HEK293 (cell line): ENCODE results near the gene SLC25A11.

Source experiments
- GFI1B ChIP-seq: fragments of 450-650 bp; formaldehyde crosslinking; IDR thresholded peaks from 2 replicates; pipeline ENCODE4 v1.5.1; 2016; ENCODE audit warnings: missing biosample characterization, missing genetic modification characterization
- GLI4 ChIP-seq: fragments of 450-650 bp; formaldehyde crosslinking; IDR thresholded peaks from 2 replicates; pipeline ENCODE4 v1.5.1; 2016; ENCODE audit warnings: missing biosample characterization, missing genetic modification characterization
- KLF16 ChIP-seq: fragments of 450-650 bp; formaldehyde crosslinking; IDR thresholded peaks from 2 replicates; pipeline ENCODE4 v1.5.1; 2017; ENCODE audit warnings: missing biosample characterization, missing genetic modification characterization
- KLF9 ChIP-seq: fragments of 450-650 bp; formaldehyde crosslinking; IDR thresholded peaks from 2 replicates; pipeline ENCODE4 v1.5.1; 2016; ENCODE audit warnings: missing biosample characterization, missing genetic modification characterization, low read depth
- SALL2 ChIP-seq: fragments of 450-650 bp; formaldehyde crosslinking; IDR thresholded peaks from 2 replicates; pipeline ENCODE4 v1.5.0; 2017; ENCODE audit warnings: missing biosample characterization, mild to moderate bottlenecking, missing genetic modification characterization, borderline replicate concordance
- YY1 ChIP-seq: fragments of 450-650 bp; formaldehyde crosslinking; IDR thresholded peaks from 2 replicates; pipeline ENCODE4 v1.5.1; 2018; ENCODE audit warnings: missing biosample characterization, missing genetic modification characterization
- ZBTB20 ChIP-seq: fragments of 450-650 bp; formaldehyde crosslinking; IDR thresholded peaks from 2 replicates; pipeline ENCODE4 v1.5.1; 2016; ENCODE audit warnings: missing biosample characterization, missing genetic modification characterization
- ZNF157 ChIP-seq: fragments of 450-650 bp; formaldehyde crosslinking; IDR thresholded peaks from 2 replicates; pipeline ENCODE4 v1.5.1; 2016; ENCODE audit warnings: missing biosample characterization, missing genetic modification characterization
- ZNF24 ChIP-seq: fragments of 450-650 bp; formaldehyde crosslinking; IDR thresholded peaks from 2 replicates; pipeline ENCODE4 v1.5.1; 2016; ENCODE audit warnings: missing biosample characterization, missing genetic modification characterization
- ZNF350 ChIP-seq: fragments of 450-650 bp; formaldehyde crosslinking; IDR thresholded peaks from 2 replicates; pipeline ENCODE4 v1.5.0; 2017; ENCODE audit warnings: missing biosample characterization, mild to moderate bottlenecking, missing genetic modification characterization
- ZNF473 ChIP-seq: fragments of 450-650 bp; formaldehyde crosslinking; IDR thresholded peaks from 2 replicates; pipeline ENCODE4 v1.5.1; 2017; ENCODE audit warnings: missing biosample characterization, missing genetic modification characterization
- ZNF76 ChIP-seq: fragments of 450-650 bp; formaldehyde crosslinking; IDR thresholded peaks from 2 replicates; pipeline ENCODE4; 2016; ENCODE audit warnings: low read depth, missing biosample characterization, missing genetic modification characterization, borderline replicate concordance
- ZNF777 ChIP-seq: fragments of 450-650 bp; formaldehyde crosslinking; IDR thresholded peaks from 2 replicates; pipeline ENCODE4 v1.5.1; 2017; ENCODE audit warnings: missing biosample characterization, missing genetic modification characterization, borderline replicate concordance
- TF ChIP-seq, protein P1 (sequence below): fragments of 450-650 bp; formaldehyde crosslinking; IDR thresholded peaks from 2 replicates; pipeline ENCODE4 v1.5.1; 2016; ENCODE audit warnings: missing biosample characterization, missing genetic modification characterization, borderline replicate concordance
- TF ChIP-seq, protein P2 (sequence below): fragments of 450-650 bp; formaldehyde crosslinking; IDR thresholded peaks from 2 replicates; pipeline ENCODE4 v1.5.1; 2016; ENCODE audit warnings: missing biosample characterization, missing genetic modification characterization
- TF ChIP-seq, protein P3 (sequence below): fragments of 450-650 bp; formaldehyde crosslinking; IDR thresholded peaks from 2 replicates; pipeline ENCODE4 v1.5.1; 2016; ENCODE audit warnings: missing biosample characterization, missing genetic modification characterization
- TF ChIP-seq, protein P4 (sequence below): fragments of 450-650 bp; formaldehyde crosslinking; optimal IDR thresholded peaks from 2 replicates; pipeline ENCODE3; 2016; ENCODE audit warnings: missing biosample characterization, mild to moderate bottlenecking, missing genetic modification characterization
- TF ChIP-seq, protein P5 (sequence below): fragments of 450-650 bp; formaldehyde crosslinking; IDR thresholded peaks from 2 replicates; pipeline ENCODE4 v1.5.1; 2016; ENCODE audit warnings: missing biosample characterization, missing genetic modification characterization
- TF ChIP-seq, protein P6 (sequence below): fragments of 450-650 bp; formaldehyde crosslinking; IDR thresholded peaks from 2 replicates; pipeline ENCODE4 v1.5.1; 2016; ENCODE audit warnings: missing biosample characterization, missing genetic modification characterization

SLC25A11 gene

DNA sequence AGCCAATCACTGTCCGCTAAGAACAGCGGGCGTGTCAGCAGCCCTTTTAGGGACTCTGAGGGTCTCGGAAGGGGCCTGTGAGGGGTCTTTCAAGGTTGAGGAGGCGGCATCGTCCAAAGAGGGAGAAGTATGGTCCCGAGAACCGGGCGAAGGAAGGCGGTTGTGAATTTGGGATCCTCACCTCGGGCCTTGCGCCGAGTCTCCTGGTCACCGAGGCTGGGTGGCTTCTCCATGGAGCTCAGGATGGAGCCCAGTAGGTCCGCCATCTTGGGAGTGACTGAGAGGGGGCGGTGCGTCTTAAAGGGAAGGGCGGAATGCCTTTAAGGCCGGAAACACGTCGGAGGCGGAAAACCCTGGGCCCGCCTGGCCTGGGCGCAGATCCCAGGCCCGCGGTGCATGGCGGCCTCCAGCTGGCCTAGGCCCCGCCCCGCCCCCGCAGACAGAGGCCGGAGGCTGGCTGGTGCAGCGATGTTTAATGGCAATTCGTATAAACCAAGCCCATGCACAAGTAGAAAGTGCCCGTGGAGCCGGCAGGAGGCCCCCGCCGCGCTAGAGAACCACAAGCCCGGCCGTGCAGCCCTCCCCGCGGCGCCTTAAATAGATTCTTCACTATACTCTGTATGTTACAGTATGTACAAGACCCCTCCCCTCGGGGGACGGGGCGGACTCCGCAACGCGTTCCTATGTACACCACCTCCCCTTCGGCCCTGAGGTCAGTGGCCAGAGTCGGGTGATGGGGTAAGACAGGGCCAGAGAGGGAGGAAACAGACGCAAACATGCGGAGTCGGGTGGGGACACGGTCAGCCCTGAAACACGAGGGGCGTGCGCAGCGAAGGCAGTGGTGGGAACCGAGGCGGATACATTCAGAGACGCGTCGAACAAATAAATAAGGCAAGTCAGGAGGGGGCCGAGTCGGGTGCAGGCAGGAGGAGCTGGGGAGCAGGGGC is 28.0 kb upstream of the SLC25A11 start, which contains the start of gene SPAG7 (continued):
- TF ChIP-seq YY1 (peak; percentile 98), ZNF777 (tag by site-specific recombination) (0 out of 2 replicates have a peak, but pooled peaks have one; percentile 54), ZNF350 (no peak), ZNF76 (tag by site-specific recombination) (peak; percentile 81; the same call in 1 of the 2 replicates), KLF16 (tag by site-specific recombination) (peak; percentile 97), ZNF473 (no peak), ZBTB20 (tag by site-specific recombination) (no peak; the same call in 1 of the 2 replicates), GLI4 (tag by site-specific recombination) (no peak), SALL2 (tag by site-specific recombination) (no peak), KLF9 (tag by site-specific recombination) (peak; percentile 91), ZNF24 (tag by site-specific recombination) (peak; percentile 67), GFI1B (no peak), ZNF157 (no peak)
- TF ChIP-seq, protein P1, sequence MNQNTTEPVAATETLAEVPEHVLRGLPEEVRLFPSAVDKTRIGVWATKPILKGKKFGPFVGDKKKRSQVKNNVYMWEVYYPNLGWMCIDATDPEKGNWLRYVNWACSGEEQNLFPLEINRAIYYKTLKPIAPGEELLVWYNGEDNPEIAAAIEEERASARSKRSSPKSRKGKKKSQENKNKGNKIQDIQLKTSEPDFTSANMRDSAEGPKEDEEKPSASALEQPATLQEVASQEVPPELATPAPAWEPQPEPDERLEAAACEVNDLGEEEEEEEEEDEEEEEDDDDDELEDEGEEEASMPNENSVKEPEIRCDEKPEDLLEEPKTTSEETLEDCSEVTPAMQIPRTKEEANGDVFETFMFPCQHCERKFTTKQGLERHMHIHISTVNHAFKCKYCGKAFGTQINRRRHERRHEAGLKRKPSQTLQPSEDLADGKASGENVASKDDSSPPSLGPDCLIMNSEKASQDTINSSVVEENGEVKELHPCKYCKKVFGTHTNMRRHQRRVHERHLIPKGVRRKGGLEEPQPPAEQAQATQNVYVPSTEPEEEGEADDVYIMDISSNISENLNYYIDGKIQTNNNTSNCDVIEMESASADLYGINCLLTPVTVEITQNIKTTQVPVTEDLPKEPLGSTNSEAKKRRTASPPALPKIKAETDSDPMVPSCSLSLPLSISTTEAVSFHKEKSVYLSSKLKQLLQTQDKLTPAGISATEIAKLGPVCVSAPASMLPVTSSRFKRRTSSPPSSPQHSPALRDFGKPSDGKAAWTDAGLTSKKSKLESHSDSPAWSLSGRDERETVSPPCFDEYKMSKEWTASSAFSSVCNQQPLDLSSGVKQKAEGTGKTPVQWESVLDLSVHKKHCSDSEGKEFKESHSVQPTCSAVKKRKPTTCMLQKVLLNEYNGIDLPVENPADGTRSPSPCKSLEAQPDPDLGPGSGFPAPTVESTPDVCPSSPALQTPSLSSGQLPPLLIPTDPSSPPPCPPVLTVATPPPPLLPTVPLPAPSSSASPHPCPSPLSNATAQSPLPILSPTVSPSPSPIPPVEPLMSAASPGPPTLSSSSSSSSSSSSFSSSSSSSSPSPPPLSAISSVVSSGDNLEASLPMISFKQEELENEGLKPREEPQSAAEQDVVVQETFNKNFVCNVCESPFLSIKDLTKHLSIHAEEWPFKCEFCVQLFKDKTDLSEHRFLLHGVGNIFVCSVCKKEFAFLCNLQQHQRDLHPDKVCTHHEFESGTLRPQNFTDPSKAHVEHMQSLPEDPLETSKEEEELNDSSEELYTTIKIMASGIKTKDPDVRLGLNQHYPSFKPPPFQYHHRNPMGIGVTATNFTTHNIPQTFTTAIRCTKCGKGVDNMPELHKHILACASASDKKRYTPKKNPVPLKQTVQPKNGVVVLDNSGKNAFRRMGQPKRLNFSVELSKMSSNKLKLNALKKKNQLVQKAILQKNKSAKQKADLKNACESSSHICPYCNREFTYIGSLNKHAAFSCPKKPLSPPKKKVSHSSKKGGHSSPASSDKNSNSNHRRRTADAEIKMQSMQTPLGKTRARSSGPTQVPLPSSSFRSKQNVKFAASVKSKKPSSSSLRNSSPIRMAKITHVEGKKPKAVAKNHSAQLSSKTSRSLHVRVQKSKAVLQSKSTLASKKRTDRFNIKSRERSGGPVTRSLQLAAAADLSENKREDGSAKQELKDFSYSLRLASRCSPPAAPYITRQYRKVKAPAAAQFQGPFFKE (tag by site-specific recombination), result 0 out of 2 replicates have a peak, but pooled peaks have one; percentile 68
- TF ChIP-seq, protein P2, sequence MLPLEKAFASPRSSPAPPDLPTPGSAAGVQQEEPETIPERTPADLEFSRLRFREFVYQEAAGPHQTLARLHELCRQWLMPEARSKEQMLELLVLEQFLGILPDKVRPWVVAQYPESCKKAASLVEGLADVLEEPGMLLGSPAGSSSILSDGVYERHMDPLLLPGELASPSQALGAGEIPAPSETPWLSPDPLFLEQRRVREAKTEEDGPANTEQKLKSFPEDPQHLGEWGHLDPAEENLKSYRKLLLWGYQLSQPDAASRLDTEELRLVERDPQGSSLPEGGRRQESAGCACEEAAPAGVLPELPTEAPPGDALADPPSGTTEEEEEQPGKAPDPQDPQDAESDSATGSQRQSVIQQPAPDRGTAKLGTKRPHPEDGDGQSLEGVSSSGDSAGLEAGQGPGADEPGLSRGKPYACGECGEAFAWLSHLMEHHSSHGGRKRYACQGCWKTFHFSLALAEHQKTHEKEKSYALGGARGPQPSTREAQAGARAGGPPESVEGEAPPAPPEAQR (tag by site-specific recombination), result no peak
- TF ChIP-seq, protein P3, sequence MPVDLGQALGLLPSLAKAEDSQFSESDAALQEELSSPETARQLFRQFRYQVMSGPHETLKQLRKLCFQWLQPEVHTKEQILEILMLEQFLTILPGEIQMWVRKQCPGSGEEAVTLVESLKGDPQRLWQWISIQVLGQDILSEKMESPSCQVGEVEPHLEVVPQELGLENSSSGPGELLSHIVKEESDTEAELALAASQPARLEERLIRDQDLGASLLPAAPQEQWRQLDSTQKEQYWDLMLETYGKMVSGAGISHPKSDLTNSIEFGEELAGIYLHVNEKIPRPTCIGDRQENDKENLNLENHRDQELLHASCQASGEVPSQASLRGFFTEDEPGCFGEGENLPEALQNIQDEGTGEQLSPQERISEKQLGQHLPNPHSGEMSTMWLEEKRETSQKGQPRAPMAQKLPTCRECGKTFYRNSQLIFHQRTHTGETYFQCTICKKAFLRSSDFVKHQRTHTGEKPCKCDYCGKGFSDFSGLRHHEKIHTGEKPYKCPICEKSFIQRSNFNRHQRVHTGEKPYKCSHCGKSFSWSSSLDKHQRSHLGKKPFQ (tag by site-specific recombination), result no peak
- TF ChIP-seq, protein P4, sequence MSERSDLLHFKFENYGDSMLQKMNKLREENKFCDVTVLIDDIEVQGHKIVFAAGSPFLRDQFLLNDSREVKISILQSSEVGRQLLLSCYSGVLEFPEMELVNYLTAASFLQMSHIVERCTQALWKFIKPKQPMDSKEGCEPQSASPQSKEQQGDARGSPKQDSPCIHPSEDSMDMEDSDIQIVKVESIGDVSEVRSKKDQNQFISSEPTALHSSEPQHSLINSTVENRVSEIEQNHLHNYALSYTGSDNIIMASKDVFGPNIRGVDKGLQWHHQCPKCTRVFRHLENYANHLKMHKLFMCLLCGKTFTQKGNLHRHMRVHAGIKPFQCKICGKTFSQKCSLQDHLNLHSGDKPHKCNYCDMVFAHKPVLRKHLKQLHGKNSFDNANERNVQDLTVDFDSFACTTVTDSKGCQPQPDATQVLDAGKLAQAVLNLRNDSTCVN (tag by site-specific recombination), result peak; percentile 39
- TF ChIP-seq, protein P5, sequence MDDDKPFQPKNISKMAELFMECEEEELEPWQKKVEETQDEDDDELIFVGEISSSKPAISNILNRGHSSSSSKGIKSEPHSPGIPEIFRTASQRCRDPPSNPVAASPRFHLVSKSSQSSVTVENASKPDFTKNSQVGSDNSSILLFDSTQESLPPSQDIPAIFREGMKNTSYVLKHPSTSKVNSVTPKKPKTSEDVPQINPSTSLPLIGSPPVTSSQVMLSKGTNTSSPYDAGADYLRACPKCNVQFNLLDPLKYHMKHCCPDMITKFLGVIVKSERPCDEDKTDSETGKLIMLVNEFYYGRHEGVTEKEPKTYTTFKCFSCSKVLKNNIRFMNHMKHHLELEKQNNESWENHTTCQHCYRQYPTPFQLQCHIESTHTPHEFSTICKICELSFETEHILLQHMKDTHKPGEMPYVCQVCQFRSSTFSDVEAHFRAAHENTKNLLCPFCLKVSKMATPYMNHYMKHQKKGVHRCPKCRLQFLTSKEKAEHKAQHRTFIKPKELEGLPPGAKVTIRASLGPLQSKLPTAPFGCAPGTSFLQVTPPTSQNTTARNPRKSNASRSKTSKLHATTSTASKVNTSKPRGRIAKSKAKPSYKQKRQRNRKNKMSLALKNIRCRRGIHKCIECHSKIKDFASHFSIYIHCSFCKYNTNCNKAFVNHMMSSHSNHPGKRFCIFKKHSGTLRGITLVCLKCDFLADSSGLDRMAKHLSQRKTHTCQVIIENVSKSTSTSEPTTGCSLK (tag by site-specific recombination), result no peak
- TF ChIP-seq, protein P6, sequence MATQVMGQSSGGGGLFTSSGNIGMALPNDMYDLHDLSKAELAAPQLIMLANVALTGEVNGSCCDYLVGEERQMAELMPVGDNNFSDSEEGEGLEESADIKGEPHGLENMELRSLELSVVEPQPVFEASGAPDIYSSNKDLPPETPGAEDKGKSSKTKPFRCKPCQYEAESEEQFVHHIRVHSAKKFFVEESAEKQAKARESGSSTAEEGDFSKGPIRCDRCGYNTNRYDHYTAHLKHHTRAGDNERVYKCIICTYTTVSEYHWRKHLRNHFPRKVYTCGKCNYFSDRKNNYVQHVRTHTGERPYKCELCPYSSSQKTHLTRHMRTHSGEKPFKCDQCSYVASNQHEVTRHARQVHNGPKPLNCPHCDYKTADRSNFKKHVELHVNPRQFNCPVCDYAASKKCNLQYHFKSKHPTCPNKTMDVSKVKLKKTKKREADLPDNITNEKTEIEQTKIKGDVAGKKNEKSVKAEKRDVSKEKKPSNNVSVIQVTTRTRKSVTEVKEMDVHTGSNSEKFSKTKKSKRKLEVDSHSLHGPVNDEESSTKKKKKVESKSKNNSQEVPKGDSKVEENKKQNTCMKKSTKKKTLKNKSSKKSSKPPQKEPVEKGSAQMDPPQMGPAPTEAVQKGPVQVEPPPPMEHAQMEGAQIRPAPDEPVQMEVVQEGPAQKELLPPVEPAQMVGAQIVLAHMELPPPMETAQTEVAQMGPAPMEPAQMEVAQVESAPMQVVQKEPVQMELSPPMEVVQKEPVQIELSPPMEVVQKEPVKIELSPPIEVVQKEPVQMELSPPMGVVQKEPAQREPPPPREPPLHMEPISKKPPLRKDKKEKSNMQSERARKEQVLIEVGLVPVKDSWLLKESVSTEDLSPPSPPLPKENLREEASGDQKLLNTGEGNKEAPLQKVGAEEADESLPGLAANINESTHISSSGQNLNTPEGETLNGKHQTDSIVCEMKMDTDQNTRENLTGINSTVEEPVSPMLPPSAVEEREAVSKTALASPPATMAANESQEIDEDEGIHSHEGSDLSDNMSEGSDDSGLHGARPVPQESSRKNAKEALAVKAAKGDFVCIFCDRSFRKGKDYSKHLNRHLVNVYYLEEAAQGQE, result 0 out of 2 replicates have a peak, but pooled peaks have one; percentile 10
